IMR-90 (cell line): ENCODE results near the gene PILRA. TPM values are rescaled to one million over a fixed set of nuclear protein-coding genes. Genes with fewer than 3 reads are reported as not detected.

Experiments
- ATAC-seq: fragments of 200-7000 bp; cut with Tn5 transposase; 2 replicates; pipeline ENCODE4 v1.9.1; 2020; ENCODE audit warnings: low read depth, mild to moderate bottlenecking, moderate library complexity
- BruUV-seq: library from RNA; stranded (reverse); fragments of 400-500 nt; replicated peaks from 2 replicates; lab custom pipeline; 2021; lab: Mats Ljungman, UMichigan
- CTCF ChIA-PET: fragments of 300-600 bp; formaldehyde crosslinking; extraction: SDS; loops from one replicate; lab custom pipeline; 2021; ENCODE audit warnings: antibody characterized with exemption; lab: Yijun Ruan, JAX
- POLR2A ChIA-PET: fragments of 300-600 bp; sonication (Branson Sonifier 250); formaldehyde crosslinking; loops from one replicate; lab custom pipeline; 2022; ENCODE audit warnings: antibody characterized with exemption; ENCODE audit not compliant: unreplicated experiment; lab: Charles Lee
- DNase-seq: peaks from one replicate; pipeline ENCODE4 v3.0.0; 2013
- H2AFZ ChIP-seq: replicated peaks from 2 replicates; pipeline ENCODE3; 2013; ENCODE audit warnings: low read length, mild to moderate bottlenecking; ENCODE audit not compliant: poor library complexity
- H2AK5ac ChIP-seq: 2 replicates; pipeline ENCODE4 v1.6.1; 2013; ENCODE audit warnings: low read depth, low read length, inconsistent platforms
- H2AK9ac ChIP-seq: replicated peaks from 2 replicates; pipeline ENCODE3; 2013; ENCODE audit warnings: mild to moderate bottlenecking, low read depth, low read length, moderate library complexity; ENCODE audit not compliant: poor library complexity
- H2BK120ac ChIP-seq: 2 replicates; pipeline ENCODE4 v1.6.1; 2013; ENCODE audit warnings: low read depth, low read length, inconsistent platforms
- H2BK15ac ChIP-seq: 3 replicates; pipeline ENCODE4 v1.6.1; 2013; ENCODE audit warnings: low read depth, low read length, inconsistent platforms
- H2BK20ac ChIP-seq: 2 replicates; pipeline ENCODE4 v1.6.1; 2013; ENCODE audit warnings: low read depth, mild to moderate bottlenecking, inconsistent platforms, low read length, moderate library complexity
- H2BK5ac ChIP-seq: 2 replicates; pipeline ENCODE4 v1.6.1; 2013; ENCODE audit warnings: mild to moderate bottlenecking, low read depth, low read length, inconsistent platforms; ENCODE audit not compliant: poor library complexity, severe bottlenecking
- H3K14ac ChIP-seq: replicated peaks from 2 replicates; pipeline ENCODE4 v1.6.1; 2013; ENCODE audit warnings: low read depth, low read length, inconsistent platforms
- H3K18ac ChIP-seq: 2 replicates; pipeline ENCODE4 v1.6.1; 2013; ENCODE audit warnings: low read depth, low read length, control low read depth
- H3K23ac ChIP-seq: 2 replicates; pipeline ENCODE4 v1.6.1; 2013; ENCODE audit warnings: low read depth, low read length, inconsistent platforms
- H3K27ac ChIP-seq: 2 replicates; pipeline ENCODE4 v1.5.1; 2013; ENCODE audit warnings: mild to moderate bottlenecking, control low read depth, low read length; ENCODE audit not compliant: insufficient read depth
- H3K27me3 ChIP-seq: 2 replicates; pipeline ENCODE4 v1.6.1; 2013; ENCODE audit warnings: low read length; ENCODE audit not compliant: control insufficient read depth, insufficient read depth
- H3K36me3 ChIP-seq: 2 replicates; pipeline ENCODE4 v1.6.1; 2013; ENCODE audit warnings: low read length, mixed read lengths; ENCODE audit not compliant: control insufficient read depth, insufficient read depth
- H3K4ac ChIP-seq: 2 replicates; pipeline ENCODE4 v1.6.1; 2013; ENCODE audit warnings: low read depth, low read length, inconsistent platforms
- H3K4me1 ChIP-seq: 2 replicates; pipeline ENCODE4 v1.6.1; 2013; ENCODE audit warnings: low read length, mixed read lengths; ENCODE audit not compliant: control insufficient read depth, insufficient read depth
- H3K4me2 ChIP-seq: 2 replicates; pipeline ENCODE4 v1.6.1; 2013; ENCODE audit warnings: low read depth, mild to moderate bottlenecking, control low read depth, low read length, moderate library complexity
- H3K4me3 ChIP-seq: 2 replicates; pipeline ENCODE4 v1.5.1; 2013; ENCODE audit warnings: low read depth, mild to moderate bottlenecking, control low read depth, low read length, moderate library complexity; ENCODE audit not compliant: insufficient read depth
- H3K56ac ChIP-seq: 2 replicates; pipeline ENCODE4 v1.6.1; 2013; ENCODE audit warnings: low read length, inconsistent platforms; ENCODE audit not compliant: insufficient read depth; ENCODE audit errors: extremely low read depth
- H3K79me1 ChIP-seq, 2 experiments: 2 replicates each; pipeline ENCODE4 v1.6.1; 2013; ENCODE audit warnings: low read length in 2 of 2, inconsistent platforms in 1 of 2, low read depth in 1 of 2
- H3K9ac ChIP-seq: 2 replicates; pipeline ENCODE4 v1.6.1; 2013; ENCODE audit warnings: low read depth, low read length, control low read depth
- H3K9me1 ChIP-seq: 2 replicates; pipeline ENCODE4 v1.6.1; 2013; ENCODE audit warnings: low read length, inconsistent platforms; ENCODE audit not compliant: insufficient read depth
- H3K9me3 ChIP-seq: 2 replicates; pipeline ENCODE4 v1.6.1; 2013; ENCODE audit warnings: low read length; ENCODE audit not compliant: control insufficient read depth, insufficient read depth
- H4K20me1 ChIP-seq: 2 replicates; pipeline ENCODE4 v1.6.1; 2013; ENCODE audit warnings: low read length, inconsistent platforms; ENCODE audit not compliant: insufficient read depth
- H4K5ac ChIP-seq: 2 replicates; pipeline ENCODE4 v1.6.1; 2013; ENCODE audit warnings: mild to moderate bottlenecking, low read depth, low read length, control low read depth
- H4K8ac ChIP-seq, 2 experiments: 2 replicates each; pipeline ENCODE4 v1.6.1; 2013; ENCODE audit warnings: low read depth in 2 of 2, low read length in 2 of 2, control low read depth in 1 of 2, inconsistent platforms in 1 of 2
- H4K91ac ChIP-seq: 2 replicates; pipeline ENCODE4 v1.6.1; 2013; ENCODE audit warnings: low read depth, low read length, inconsistent platforms; ENCODE audit not compliant: insufficient read depth
- BHLHE40 ChIP-seq: fragments of 150-350 bp; IDR thresholded peaks from 2 replicates; pipeline ENCODE4 v1.6.1; 2016; ENCODE audit warnings: mild to moderate bottlenecking, low read depth, low read length
- CEBPB ChIP-seq: IDR thresholded peaks from 2 replicates; pipeline ENCODE4 v1.6.1; 2012; ENCODE audit warnings: low read depth, low read length, improper control_type of control experiment
- CHD1 ChIP-seq: IDR thresholded peaks from 2 replicates; pipeline ENCODE4 v1.6.1; 2012; ENCODE audit warnings: low read depth, low read length, improper control_type of control experiment
- FOS ChIP-seq: fragments of 150-350 bp; IDR thresholded peaks from 2 replicates; pipeline ENCODE4 v1.6.1; 2016; ENCODE audit warnings: low read depth, low read length
- MAFK ChIP-seq: IDR thresholded peaks from 2 replicates; pipeline ENCODE4 v1.6.1; 2012; ENCODE audit warnings: low read depth, low read length, improper control_type of control experiment
- MAZ ChIP-seq: IDR thresholded peaks from 2 replicates; pipeline ENCODE4 v1.6.1; 2012; ENCODE audit warnings: low read depth, mild to moderate bottlenecking, low read length, improper control_type of control experiment, moderate library complexity, borderline replicate concordance
- MXI1 ChIP-seq: IDR thresholded peaks from 2 replicates; pipeline ENCODE4 v1.6.1; 2012; ENCODE audit warnings: low read depth, mild to moderate bottlenecking, low read length, moderate library complexity, borderline replicate concordance
- NFE2L2 ChIP-seq: fragments of 150-350 bp; IDR thresholded peaks from 2 replicates; pipeline ENCODE4 v1.6.1; 2016; ENCODE audit warnings: low read depth, mild to moderate bottlenecking, low read length
- POLR2A ChIP-seq: IDR thresholded peaks from 2 replicates; pipeline ENCODE4 v1.6.1; 2012; ENCODE audit warnings: mild to moderate bottlenecking, low read depth, low read length
- RAD21 ChIP-seq: IDR thresholded peaks from 2 replicates; pipeline ENCODE4 v1.6.1; 2012; ENCODE audit warnings: low read length, improper control_type of control experiment
- RCOR1 ChIP-seq: IDR thresholded peaks from 2 replicates; pipeline ENCODE4 v1.6.1; 2012; ENCODE audit warnings: mild to moderate bottlenecking, low read length, improper control_type of control experiment; ENCODE audit not compliant: insufficient replicate concordance
- RFX5 ChIP-seq: IDR thresholded peaks from 2 replicates; pipeline ENCODE4 v1.8.0; 2012; ENCODE audit warnings: low read depth, mild to moderate bottlenecking, low read length, moderate library complexity
- SMC3 ChIP-seq: fragments of 150-350 bp; IDR thresholded peaks from 2 replicates; pipeline ENCODE4 v1.6.1; 2016; ENCODE audit warnings: low read depth, mild to moderate bottlenecking, antibody characterized with exemption, low read length, moderate library complexity
- WGBS, 2 experiments: methylation state at CpG; one replicate each; pipeline versions ENCODE4 v1.1.5 to v1.1.7; 2013; ENCODE audit warnings: missing lambda C conversion rate in 2 of 2; ENCODE audit not compliant: insufficient read length in 1 of 2; ENCODE audit errors: extremely low coverage in 2 of 2; 5-methylcytosine and 5-hydroxymethylcytosine counted together
- dilution Hi-C: fragments of 300-500 bp; cut with HindIII; formaldehyde crosslinking; loops from one replicate; pipeline ENCODE4 v1.14.3; 2018; ENCODE audit warnings: low sequenced_read_pairs; ENCODE audit not compliant: unreplicated experiment
- in situ Hi-C: fragments of 300-500 bp; cut with MboI; formaldehyde crosslinking; loops from 3 replicates; pipeline ENCODE4 v1.14.3; 2019; ENCODE audit warnings: low sequenced_read_pairs, inconsistent platforms, mixed read lengths
- intact Hi-C: fragments of 100-400 bp; cut with micrococcal nuclease; formaldehyde crosslinking; loops from 2 replicates; pipeline ENCODE4 v1.10.0; 2022
- polyA plus RNA-seq, 3 experiments: library from polyadenylated mRNA; depleted of rRNA; stranded (reverse); fragments of >200 nt; gene quantifications; 2 replicates each; pipeline ENCODE4 v1.2.3, GENCODE V29; 2012; ENCODE audit warnings: low replicate concordance in 1 of 3
- total RNA-seq: library from RNA; depleted of rRNA; stranded (reverse); fragments of >200 nt; gene quantifications from 2 replicates; pipeline ENCODE4 v1.2.3, GENCODE V29; 2012
- TF ChIP-seq, protein P1 (sequence below): fragments of 150-350 bp; IDR thresholded peaks from 2 replicates; pipeline ENCODE4 v1.6.1; 2016; ENCODE audit warnings: low read depth, mild to moderate bottlenecking, low read length, moderate library complexity, borderline replicate concordance
- TF ChIP-seq, protein P2 (sequence below): conservative IDR thresholded peaks from 2 replicates; pipeline ENCODE4 v1.5.1; 2012; ENCODE audit warnings: mild to moderate bottlenecking, low read depth, low read length, improper control_type of control experiment
- TF ChIP-seq, protein P3 (sequence below): fragments of 150-350 bp; IDR thresholded peaks from 2 replicates; pipeline ENCODE4 v1.6.1; 2017; ENCODE audit warnings: mild to moderate bottlenecking, antibody characterized with exemption, low read length, low read depth

Gene PILRA
- total and polyA plus RNA-seq, 2 of the 4 experiments (the other 2 are of a cell fraction) = 0.56 TPM; not detected in 1

DNA sequence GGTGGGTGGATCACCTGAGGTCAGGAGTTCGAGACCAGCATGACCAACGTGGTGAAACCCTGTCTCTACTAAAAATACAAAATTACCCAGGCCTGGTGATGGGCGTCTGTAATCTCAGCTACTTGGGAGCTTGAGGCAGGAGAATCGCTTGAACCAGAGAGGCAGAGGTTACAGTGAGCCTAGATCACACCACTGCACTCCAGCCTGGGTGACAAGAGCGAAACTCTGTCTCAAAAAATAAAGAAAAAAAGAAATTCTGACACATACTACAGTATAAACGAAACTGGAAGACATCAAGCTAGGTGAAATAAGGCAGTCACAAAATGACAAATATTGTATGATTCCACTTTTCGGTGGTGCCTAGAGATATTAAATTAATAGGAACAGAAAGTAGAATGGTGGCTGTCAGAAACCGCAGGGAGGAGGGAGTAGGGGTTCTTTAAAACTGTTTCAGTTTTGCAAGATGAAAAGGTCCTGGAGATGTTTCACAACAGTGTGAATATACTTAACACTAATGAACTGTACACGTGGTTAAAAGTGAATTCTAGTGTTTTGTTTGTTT lies 23.2 kb downstream of the PILRA start:
- no TSS peak for BruUV-seq
- H3K4ac ChIP-seq = no peak overlapping the region
- H3K4me3 ChIP-seq = no peak overlapping the region
- no peak overlapping the region for H4K91ac ChIP-seq
- dilution Hi-C loops = no loop called here
- H2BK20ac ChIP-seq = no peak overlapping the region
- H3K36me3 ChIP-seq = no peaks in the 10 kb centered on the region
- H3K9me3 ChIP-seq = peaks cover 4% of the 10 kb centered on the region
- H3K18ac ChIP-seq = no peak overlapping the region
- H2BK15ac ChIP-seq = no peak overlapping the region
- DNase-seq = no peak
- no peak overlapping the region for H3K14ac ChIP-seq
- POLR2A ChIA-PET = interaction anchor here (0.6 kb wide), 1 partner anchor 276 kb away, joined by 3 read pairs; no protein-coding TSS in a partner anchor
- WGBS, 2 experiments = 40% methylated on average over 1 of the region's 9 CpGs; no CpG with 5 or more reads in 1 of the 2 experiments
- no peak overlapping the region for H3K27ac ChIP-seq
- no peaks in the 10 kb centered on the region for H4K20me1 ChIP-seq
- TF ChIP-seq, protein P1, sequence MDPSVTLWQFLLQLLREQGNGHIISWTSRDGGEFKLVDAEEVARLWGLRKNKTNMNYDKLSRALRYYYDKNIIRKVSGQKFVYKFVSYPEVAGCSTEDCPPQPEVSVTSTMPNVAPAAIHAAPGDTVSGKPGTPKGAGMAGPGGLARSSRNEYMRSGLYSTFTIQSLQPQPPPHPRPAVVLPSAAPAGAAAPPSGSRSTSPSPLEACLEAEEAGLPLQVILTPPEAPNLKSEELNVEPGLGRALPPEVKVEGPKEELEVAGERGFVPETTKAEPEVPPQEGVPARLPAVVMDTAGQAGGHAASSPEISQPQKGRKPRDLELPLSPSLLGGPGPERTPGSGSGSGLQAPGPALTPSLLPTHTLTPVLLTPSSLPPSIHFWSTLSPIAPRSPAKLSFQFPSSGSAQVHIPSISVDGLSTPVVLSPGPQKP = no peak
- no peak for TF ChIP-seq RFX5
- TF ChIP-seq BHLHE40 = no peak
- no peak for TF ChIP-seq FOS
- TF ChIP-seq MAZ = no peak
- TF ChIP-seq, protein P2, sequence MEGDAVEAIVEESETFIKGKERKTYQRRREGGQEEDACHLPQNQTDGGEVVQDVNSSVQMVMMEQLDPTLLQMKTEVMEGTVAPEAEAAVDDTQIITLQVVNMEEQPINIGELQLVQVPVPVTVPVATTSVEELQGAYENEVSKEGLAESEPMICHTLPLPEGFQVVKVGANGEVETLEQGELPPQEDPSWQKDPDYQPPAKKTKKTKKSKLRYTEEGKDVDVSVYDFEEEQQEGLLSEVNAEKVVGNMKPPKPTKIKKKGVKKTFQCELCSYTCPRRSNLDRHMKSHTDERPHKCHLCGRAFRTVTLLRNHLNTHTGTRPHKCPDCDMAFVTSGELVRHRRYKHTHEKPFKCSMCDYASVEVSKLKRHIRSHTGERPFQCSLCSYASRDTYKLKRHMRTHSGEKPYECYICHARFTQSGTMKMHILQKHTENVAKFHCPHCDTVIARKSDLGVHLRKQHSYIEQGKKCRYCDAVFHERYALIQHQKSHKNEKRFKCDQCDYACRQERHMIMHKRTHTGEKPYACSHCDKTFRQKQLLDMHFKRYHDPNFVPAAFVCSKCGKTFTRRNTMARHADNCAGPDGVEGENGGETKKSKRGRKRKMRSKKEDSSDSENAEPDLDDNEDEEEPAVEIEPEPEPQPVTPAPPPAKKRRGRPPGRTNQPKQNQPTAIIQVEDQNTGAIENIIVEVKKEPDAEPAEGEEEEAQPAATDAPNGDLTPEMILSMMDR = no peak
- no peak for TF ChIP-seq NFE2L2
- TF ChIP-seq, protein P3, sequence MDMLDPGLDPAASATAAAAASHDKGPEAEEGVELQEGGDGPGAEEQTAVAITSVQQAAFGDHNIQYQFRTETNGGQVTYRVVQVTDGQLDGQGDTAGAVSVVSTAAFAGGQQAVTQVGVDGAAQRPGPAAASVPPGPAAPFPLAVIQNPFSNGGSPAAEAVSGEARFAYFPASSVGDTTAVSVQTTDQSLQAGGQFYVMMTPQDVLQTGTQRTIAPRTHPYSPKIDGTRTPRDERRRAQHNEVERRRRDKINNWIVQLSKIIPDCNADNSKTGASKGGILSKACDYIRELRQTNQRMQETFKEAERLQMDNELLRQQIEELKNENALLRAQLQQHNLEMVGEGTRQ = no peak
- no peak for TF ChIP-seq MAFK
- TF ChIP-seq MXI1 = no peak
- TF ChIP-seq SMC3 = no peak
- TF ChIP-seq RAD21 = no peak
- TF ChIP-seq RCOR1 = no peak
- TF ChIP-seq CEBPB = no peak
- no peak for TF ChIP-seq POLR2A
- TF ChIP-seq CHD1 = no peak
- H2AK5ac ChIP-seq = no peak overlapping the region
- intact Hi-C loops = no loop called here
- no peak overlapping the region for H4K5ac ChIP-seq
- H3K4me1 ChIP-seq = no peaks in the 10 kb centered on the region
- no peak overlapping the region for H2BK5ac ChIP-seq
- in situ Hi-C loops = no loop called here
- CTCF ChIA-PET = interaction anchor here (0.6 kb wide), 2 partner anchors 28 to 1986 kb away, joined by 3 read pairs; no protein-coding TSS in a partner anchor
- H3K79me1 ChIP-seq = no peaks in the 10 kb centered on the region
- H2AK9ac ChIP-seq = no peak overlapping the region
- H2AFZ ChIP-seq = no peak overlapping the region
- H3K9me1 ChIP-seq = no peaks in the 10 kb centered on the region; the same call in 1 of the 2 replicates
- no peak overlapping the region for H3K9ac ChIP-seq
- no peak overlapping the region for H2BK120ac ChIP-seq
- H3K27me3 ChIP-seq = peaks cover 49% of the 10 kb centered on the region
- no peak overlapping the region for H3K56ac ChIP-seq
- H3K4me2 ChIP-seq = no peak overlapping the region
- no peak overlapping the region for H3K23ac ChIP-seq
- no peak overlapping the region for H4K8ac ChIP-seq
- ATAC-seq = no peak
